Nephron (organoid): Measurements from ENCODE around the gene HSD17B2.

Experiments
- H3K27ac Mint-ChIP-seq, 3 experiments: 2 replicates each; pipeline ENCODE4 v1.8.0; 2020; ENCODE audit warnings: mixed read lengths in 3 of 3, mild to moderate bottlenecking in 2 of 3, moderate library complexity in 1 of 3
- H3K27me3 Mint-ChIP-seq: 2 replicates; pipeline ENCODE4 v1.8.0; 2021; ENCODE audit warnings: low read depth, mild to moderate bottlenecking, moderate library complexity, mixed read lengths
- H3K36me3 Mint-ChIP-seq: 2 replicates; pipeline ENCODE4 v1.8.0; 2020; ENCODE audit warnings: low read depth, mixed read lengths
- H3K4me1 Mint-ChIP-seq: 2 replicates; pipeline ENCODE4 v1.8.0; 2020; ENCODE audit warnings: mixed read lengths
- H3K4me3 Mint-ChIP-seq, 3 experiments: 2 replicates each; pipeline ENCODE4 v1.8.0; 2020; ENCODE audit warnings: mild to moderate bottlenecking in 3 of 3, mixed read lengths in 3 of 3, moderate library complexity in 2 of 3
- H3K9me3 Mint-ChIP-seq: 2 replicates; pipeline ENCODE4 v1.8.0; 2020; ENCODE audit warnings: mixed read lengths
- CTCF ChIP-seq, 3 experiments: fragments of 200-600 bp; sonication (generic); IDR thresholded peaks; one replicate each; pipeline ENCODE4 v1.5.0; 2021; ENCODE audit warnings: antibody characterized with exemption in 3 of 3; ENCODE audit not compliant: unreplicated experiment in 3 of 3

The HSD17B2 gene

GRCh38 chr16:82129881-82130280 lies 94.8 kb downstream of the HSD17B2 start:
- H3K4me1 Mint-ChIP-seq: no peaks in the 10 kb centered on the region
- H3K27ac Mint-ChIP-seq: no peak overlapping the region
- H3K9me3 Mint-ChIP-seq: peaks cover 9% of the 10 kb centered on the region
- H3K36me3 Mint-ChIP-seq: no peaks in the 10 kb centered on the region
- no peaks in the 10 kb centered on the region for H3K27me3 Mint-ChIP-seq
- no peak overlapping the region for H3K4me3 Mint-ChIP-seq
- TF ChIP-seq CTCF (IDR thresholded peaks at IDR 0.05; ENCODE audit: unreplicated experiment in 3 of 3): no peak

GRCh38 chr16:82133798-82134197 lies 98.7 kb downstream of the HSD17B2 start:
- H3K9me3 Mint-ChIP-seq: no peaks in the 10 kb centered on the region
- H3K27ac Mint-ChIP-seq: no peak overlapping the region
- no peak for TF ChIP-seq CTCF (IDR thresholded peaks at IDR 0.05; ENCODE audit: unreplicated experiment in 3 of 3)
- H3K36me3 Mint-ChIP-seq: peaks cover 14% of the 10 kb centered on the region
- no peak overlapping the region for H3K4me3 Mint-ChIP-seq
- peaks cover 21% of the 10 kb centered on the region for H3K4me1 Mint-ChIP-seq
- no peaks in the 10 kb centered on the region for H3K27me3 Mint-ChIP-seq

- Mint-ChIP-seq H3K27ac (no peak overlapping the region), H3K27me3 (no peaks in the 10 kb centered on the region), H3K36me3 (peaks cover 19% of the 10 kb centered on the region), H3K4me1 (peaks cover 26% of the 10 kb centered on the region), H3K9me3 (peaks cover 3% of the 10 kb centered on the region), H3K4me3 (no peak overlapping the region)
- no peak for TF ChIP-seq CTCF (IDR thresholded peaks at IDR 0.05; ENCODE audit: unreplicated experiment in 3 of 3)
These were observed 99.8 kb downstream of the HSD17B2 start for GRCh38 chr16:82134846-82135245.

GRCh38 chr16:82135844-82136243 lies 100.8 kb downstream of the HSD17B2 start:
- TF ChIP-seq CTCF (IDR thresholded peaks at IDR 0.05; ENCODE audit: unreplicated experiment in 3 of 3): no peak
- peaks cover 23% of the 10 kb centered on the region for H3K36me3 Mint-ChIP-seq
- peaks cover 26% of the 10 kb centered on the region for H3K4me1 Mint-ChIP-seq

GRCh38 chr16:82136956-82137821 lies 102.1 kb downstream of the HSD17B2 start:
- H3K27me3 Mint-ChIP-seq: no peaks in the 10 kb centered on the region
- peak overlapping the region; percentile 2 to 25 (median 25) for H3K27ac Mint-ChIP-seq
- peaks cover 3% of the 10 kb centered on the region for H3K9me3 Mint-ChIP-seq
- H3K4me1 Mint-ChIP-seq: peaks cover 26% of the 10 kb centered on the region
- H3K36me3 Mint-ChIP-seq: peaks cover 30% of the 10 kb centered on the region
- H3K4me3 Mint-ChIP-seq: peak overlapping the region in 1 of 3 experiments; percentile 38
- TF ChIP-seq CTCF (IDR thresholded peaks at IDR 0.05; ENCODE audit: unreplicated experiment in 3 of 3): no peak

More at GRCh38 chr16:82135844-82136243, 100.8 kb downstream of the HSD17B2 start:
- no peak overlapping the region for H3K4me3 Mint-ChIP-seq
- peaks cover 3% of the 10 kb centered on the region for H3K9me3 Mint-ChIP-seq
- H3K27me3 Mint-ChIP-seq: no peaks in the 10 kb centered on the region
- H3K27ac Mint-ChIP-seq: peak overlapping the region in 2 of 3 experiments; percentile 39 to 69

- H3K9me3 Mint-ChIP-seq: peaks cover 3% of the 10 kb centered on the region
These were observed 102.7 kb downstream of the HSD17B2 start for GRCh38 chr16:82137822-82138167.

More at GRCh38 chr16:82137822-82138167, 102.7 kb downstream of the HSD17B2 start:
- Mint-ChIP-seq H3K27ac (peak overlapping the region in 2 of 3 experiments; percentile 25), H3K4me1 (peaks cover 26% of the 10 kb centered on the region), H3K36me3 (peaks cover 30% of the 10 kb centered on the region), H3K27me3 (no peaks in the 10 kb centered on the region), H3K4me3 (peak overlapping the region in 1 of 3 experiments; percentile 38)
- no peak for TF ChIP-seq CTCF (IDR thresholded peaks at IDR 0.05; ENCODE audit: unreplicated experiment in 3 of 3)
